AG04449 (cell line): Measurements from ENCODE around the gene TMEM196.
"Not testable (repeated sequence)": the region's sequence is repeated elsewhere in the genome, so short reads cannot be mapped to it uniquely, and the experiment has no call there.

ENCODE experiments used
- CTCF ChIA-PET: fragments of 350-600 bp; formaldehyde crosslinking; extraction: SDS; loops from one replicate; lab custom pipeline; 2021; ENCODE audit warnings: antibody characterized with exemption; lab: Yijun Ruan, JAX
- POLR2A ChIA-PET: fragments of 400-600, 350-600 bp; formaldehyde crosslinking; extraction: SDS; loops from one replicate; lab custom pipeline; 2020; ENCODE audit warnings: antibody characterized with exemption, inconsistent platforms; lab: Yijun Ruan, JAX
- DNase-seq: peaks from one replicate; pipeline ENCODE4 v3.0.0-alpha.2; 2010; ENCODE audit warnings: low read depth, low spot score
- H3K4me3 ChIP-seq: 2 replicates; pipeline ENCODE4 v1.5.1; 2011; ENCODE audit warnings: low read depth, mild to moderate bottlenecking, control low read depth, low read length
- CTCF ChIP-seq: IDR thresholded peaks from one replicate; pipeline ENCODE4 v1.5.1; 2011; ENCODE audit warnings: mild to moderate bottlenecking, moderate library complexity, low read length, control low read depth, inconsistent platforms; ENCODE audit not compliant: insufficient read depth; ENCODE audit errors: missing control alignments

TMEM196 gene

GRCh38 chr7:19701471-19701870 lies 71.9 kb downstream of the TMEM196 start:
- TF ChIP-seq CTCF, result no peak
- H3K4me3 ChIP-seq, result no peak overlapping the region
- ChIA-PET POLR2A (no interaction called here), CTCF (interaction anchor here (2.7 kb wide), 1 partner anchor 12 kb away, joined by 13 read pairs; no protein-coding TSS in a partner anchor)
- DNase-seq, result no peak

GRCh38 chr7:19700936-19701335 lies 72.5 kb downstream of the TMEM196 start:
- POLR2A ChIA-PET, result no interaction called here
- TF ChIP-seq CTCF, result no peak
- CTCF ChIA-PET, result interaction anchor here (2.7 to 3.7 kb wide), 2 partner anchors 9 to 12 kb away, joined by 13 to 31 read pairs; partner anchors contain the start of gene POLR1F
- H3K4me3 ChIP-seq, result no peak overlapping the region
- no peak for DNase-seq

- no peak for TF ChIP-seq CTCF
- no peak overlapping the region for H3K4me3 ChIP-seq
- ChIA-PET POLR2A (no interaction called here), CTCF (interaction anchor here (3.7 kb wide), 1 partner anchor 11 kb away, joined by 31 read pairs; the partner anchor contains the start of gene POLR1F)
- DNase-seq, result no peak
Measured at GRCh38 chr7:19698331-19698730, 75.1 kb downstream of the TMEM196 start.

- no peak for DNase-seq
- ChIA-PET CTCF (interaction anchor here (1.2 kb wide), 1 partner anchor 12 kb away, joined by 4 read pairs; no protein-coding TSS in a partner anchor), POLR2A (no interaction called here)
- no peak for TF ChIP-seq CTCF
- H3K4me3 ChIP-seq, result no peak overlapping the region
Measured at GRCh38 chr7:19696926-19697325, 76.5 kb downstream of the TMEM196 start.

GRCh38 chr7:19692111-19692828 lies 81.1 kb downstream of the TMEM196 start:
- no peak for TF ChIP-seq CTCF
- ChIA-PET CTCF (no interaction called here), POLR2A (no interaction called here)
- no peak overlapping the region for H3K4me3 ChIP-seq
- no peak for DNase-seq

GRCh38 chr7:19690736-19691135 lies 82.7 kb downstream of the TMEM196 start:
- POLR2A ChIA-PET, result no interaction called here
- no peak for TF ChIP-seq CTCF
- CTCF ChIA-PET, result no interaction called here
- no peak for DNase-seq
- no peak overlapping the region for H3K4me3 ChIP-seq

GRCh38 chr7:19689130-19689529 lies 84.3 kb downstream of the TMEM196 start:
- CTCF ChIA-PET, result interaction anchor here (1.6 kb wide), 1 partner anchor 20 kb away, joined by 3 read pairs; the partner anchor contains the start of gene POLR1F
- POLR2A ChIA-PET, DNase-seq, H3K4me3 ChIP-seq: not testable (repeated sequence)
